ENCODE data around the gene TAS2R9. TPM values are rescaled to one million over a fixed set of nuclear protein-coding genes. Genes with fewer than 3 reads are reported as not detected.
"Not testable (repeated sequence)": the region's sequence is repeated elsewhere in the genome, so short reads cannot be mapped to it uniquely, and the experiment has no call there.

TAS2R9 gene
- total RNA-seq, 2 experiments from 2014 or later = not detected

DNA sequence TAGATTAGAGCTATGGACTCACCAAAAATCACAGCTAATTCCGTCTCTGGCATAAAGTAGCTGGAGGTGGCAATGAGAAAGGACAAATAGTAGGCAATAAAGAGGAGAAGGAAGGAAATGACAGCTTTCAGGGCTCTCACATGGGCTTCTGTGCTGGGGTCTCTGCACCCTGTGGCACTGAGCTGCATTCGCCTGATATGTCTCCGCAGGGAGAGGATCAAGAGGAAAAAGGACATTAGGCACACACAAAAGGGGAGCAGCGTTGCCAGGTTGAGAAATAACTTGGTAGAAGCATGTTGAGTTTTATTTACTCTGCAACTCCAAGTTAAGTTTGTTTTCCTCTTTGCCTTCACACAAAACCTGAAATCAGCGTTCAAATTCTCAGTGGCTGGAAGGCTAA is 8.2 kb downstream of the TAS2R9 start:
- CTCF ChIA-PET = no interaction called here
- no peaks in the 10 kb centered on the region for H3K9me3 Mint-ChIP-seq (ENCODE audit: low read depth)
- H3K27me3 Mint-ChIP-seq = peaks cover 59% of the 10 kb centered on the region

DNA sequence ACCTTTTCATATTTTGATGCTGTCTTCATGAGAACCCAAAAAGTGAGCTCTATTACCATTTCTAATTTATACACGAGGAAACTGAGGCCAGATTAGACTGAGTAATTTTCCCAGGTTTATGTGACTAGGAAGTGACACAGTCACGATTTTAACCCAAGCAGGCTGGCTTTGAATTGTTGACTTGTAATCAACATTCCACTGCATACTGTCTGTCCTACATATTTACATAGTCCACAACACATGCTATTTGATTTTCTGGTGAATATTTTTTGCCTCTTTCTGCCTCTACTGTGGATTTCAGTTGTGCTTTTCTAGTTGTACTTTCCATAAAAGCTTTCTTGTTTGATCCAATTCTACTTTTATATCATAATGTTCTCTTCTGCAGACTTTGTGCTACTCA is 15.7 kb downstream of the TAS2R9 start:
- H3K27me3 Mint-ChIP-seq = peaks cover 33% of the 10 kb centered on the region
- ATAC-seq (no peak), DNase-seq (no peak)
- H3K4me3 Mint-ChIP-seq = no peak overlapping the region
- no peaks in the 10 kb centered on the region for H3K36me3 Mint-ChIP-seq
- no peaks in the 10 kb centered on the region for H3K9me3 Mint-ChIP-seq (ENCODE audit: low read depth)
- CTCF ChIA-PET = no interaction called here
- no peak overlapping the region for H3K27ac Mint-ChIP-seq
- H3K4me1 Mint-ChIP-seq = no peaks in the 10 kb centered on the region

More for the DNA sequence above, 8.2 kb downstream of the TAS2R9 start:
- ATAC-seq (no peak), DNase-seq (no peak)
- Mint-ChIP-seq H3K4me3 (no peak overlapping the region), H3K36me3 (no peaks in the 10 kb centered on the region), H3K27ac (no peak overlapping the region), H3K4me1 (no peaks in the 10 kb centered on the region)

DNA sequence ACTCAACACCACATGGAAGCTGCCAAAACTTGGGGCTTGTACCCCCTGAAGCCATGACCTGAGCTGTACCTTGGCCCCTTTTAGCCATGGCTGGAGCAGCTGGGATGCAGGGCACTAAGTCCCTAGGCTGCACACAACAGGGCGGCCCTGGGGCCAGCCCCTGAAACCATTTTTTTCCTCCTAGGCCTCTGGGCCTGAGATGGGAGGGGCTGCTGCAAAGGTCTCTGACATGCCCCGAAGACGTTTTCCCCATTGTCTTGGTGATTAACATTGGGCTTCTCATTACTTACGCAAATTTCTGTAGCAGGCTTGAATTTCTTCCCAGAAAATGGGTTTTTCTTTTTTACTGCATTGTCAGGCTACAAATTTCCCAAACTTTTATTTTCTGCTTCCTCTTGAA is 18.2 kb downstream of the TAS2R9 start:
- H3K36me3 Mint-ChIP-seq; DNase-seq; ATAC-seq; H3K27ac Mint-ChIP-seq; H3K9me3 Mint-ChIP-seq (ENCODE audit: low read depth); CTCF ChIA-PET; H3K4me1 Mint-ChIP-seq; H3K4me3 Mint-ChIP-seq: not testable (repeated sequence)
- H3K27me3 Mint-ChIP-seq = peaks cover 27% of the 10 kb centered on the region

DNA sequence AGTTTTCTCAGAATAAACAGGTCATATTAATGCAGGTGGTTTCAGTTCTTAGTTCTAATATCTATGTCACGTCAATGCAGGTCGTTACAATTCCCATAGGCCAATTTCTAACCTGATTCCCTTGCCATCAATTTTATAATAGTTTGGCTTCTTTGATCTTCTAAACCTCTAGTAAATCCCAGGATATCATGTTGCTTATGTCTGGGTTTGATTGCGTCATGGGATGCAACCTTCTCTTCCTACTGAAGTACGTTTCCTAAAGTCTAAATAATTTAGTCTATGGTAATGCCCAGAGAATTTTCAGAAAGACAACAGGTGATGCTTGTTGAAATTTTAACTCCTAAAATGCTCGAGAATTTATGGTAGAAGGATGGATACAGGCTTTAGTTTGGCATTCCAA is 26.7 kb downstream of the TAS2R9 start:
- no peak overlapping the region for H3K4me3 Mint-ChIP-seq
- ATAC-seq (no peak), DNase-seq (no peak)
- peaks cover 21% of the 10 kb centered on the region for H3K27me3 Mint-ChIP-seq
- H3K9me3 Mint-ChIP-seq (ENCODE audit: low read depth) = peaks cover 2% of the 10 kb centered on the region
- H3K27ac Mint-ChIP-seq = no peak overlapping the region
- no peaks in the 10 kb centered on the region for H3K4me1 Mint-ChIP-seq
- CTCF ChIA-PET = no interaction called here
- H3K36me3 Mint-ChIP-seq = no peaks in the 10 kb centered on the region

DNA sequence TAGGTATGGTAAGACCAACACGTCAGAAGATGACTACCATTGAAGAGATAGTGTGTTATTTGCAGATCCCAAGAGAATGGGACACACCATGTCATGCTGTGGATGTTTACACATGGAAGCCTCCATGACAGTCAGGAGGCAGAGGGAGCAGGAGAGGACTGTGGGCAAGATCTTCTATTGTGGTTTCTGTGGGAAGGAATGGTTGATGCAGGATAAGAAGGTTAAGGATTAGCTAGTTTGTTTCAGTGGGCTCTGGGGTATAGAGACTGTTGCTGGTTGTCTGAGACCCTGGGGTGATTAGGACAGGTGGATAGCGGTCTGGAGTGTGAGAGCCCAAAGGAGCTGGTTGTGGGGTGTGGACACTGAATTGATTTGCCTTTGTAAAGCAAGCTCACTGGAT is 30.9 kb downstream of the TAS2R9 start:
- Mint-ChIP-seq H3K27ac (no peak overlapping the region), H3K27me3 (peaks cover 34% of the 10 kb centered on the region), H3K4me3 (no peak overlapping the region), H3K36me3 (no peaks in the 10 kb centered on the region), H3K4me1 (no peaks in the 10 kb centered on the region), H3K9me3 (ENCODE audit: low read depth) (peaks cover 2% of the 10 kb centered on the region)
- ATAC-seq (no peak), DNase-seq (no peak)
- CTCF ChIA-PET = interaction anchor here (0.6 kb wide), 1 partner anchor 141 kb away, joined by 3 read pairs; no protein-coding TSS in a partner anchor

DNA sequence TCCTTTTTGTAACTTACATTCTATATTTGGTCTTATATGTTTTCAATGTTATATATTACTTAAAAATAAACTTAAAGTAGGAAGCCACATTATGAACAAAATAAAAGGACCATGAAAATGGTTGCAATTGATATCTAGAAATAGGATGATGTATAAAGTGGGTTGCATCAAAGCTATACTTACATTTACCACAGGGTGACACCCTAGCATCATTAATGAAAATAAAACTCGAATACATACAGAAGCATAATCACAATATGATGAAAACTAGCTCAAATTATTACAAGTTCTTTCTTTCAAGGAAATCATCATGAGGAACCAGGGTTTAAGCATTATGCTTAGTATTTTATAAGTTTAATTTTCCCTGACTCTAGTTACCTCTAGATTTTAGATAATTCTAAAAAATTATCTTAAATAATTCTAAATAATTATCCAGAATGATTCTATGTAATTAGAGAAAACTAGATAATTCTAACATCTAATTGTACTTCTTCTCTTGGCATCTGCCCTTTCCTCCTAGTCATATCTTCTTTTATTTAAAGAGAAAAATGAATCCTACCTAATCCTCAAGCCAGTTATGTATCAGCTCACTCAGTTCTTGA is 38.7 kb downstream of the TAS2R9 start:
- Mint-ChIP-seq H3K4me3 (no peak overlapping the region), H3K27me3 (peaks cover 71% of the 10 kb centered on the region), H3K4me1 (no peaks in the 10 kb centered on the region), H3K27ac (no peak overlapping the region), H3K36me3 (no peaks in the 10 kb centered on the region), H3K9me3 (ENCODE audit: low read depth) (no peaks in the 10 kb centered on the region)
- ATAC-seq (no peak), DNase-seq (no peak)
- CTCF ChIA-PET = interaction anchor here (0.6 to 2.5 kb wide), 8 partner anchors 9 to 718 kb away, joined by 3 to 20 read pairs (median 6); partner anchors contain the start of gene SMIM10L1

DNA sequence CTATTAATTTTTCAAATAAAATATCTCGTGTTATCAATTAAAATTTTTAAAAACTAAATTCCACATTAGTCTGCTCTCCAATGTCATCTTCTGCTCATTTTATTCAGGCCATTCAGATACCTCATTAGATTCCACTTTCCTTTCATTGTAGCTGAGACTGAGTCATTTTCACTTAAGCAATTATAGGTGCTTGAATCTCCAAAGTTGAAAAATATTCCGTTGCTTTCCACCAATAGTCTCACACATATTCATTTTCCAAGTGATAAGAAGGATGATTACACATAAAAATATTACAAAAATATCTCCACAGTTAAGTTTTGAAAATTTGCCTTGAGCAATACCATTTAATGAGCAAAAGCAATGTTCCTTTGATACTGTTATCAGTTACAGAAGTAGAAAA is 50.3 kb downstream of the TAS2R9 start:
- peaks cover 71% of the 10 kb centered on the region for H3K27me3 Mint-ChIP-seq
- no peak overlapping the region for H3K27ac Mint-ChIP-seq
- CTCF ChIA-PET = interaction anchor here (2.1 kb wide), 1 partner anchor 10 kb away, joined by 12 read pairs; no protein-coding TSS in a partner anchor
- no peak overlapping the region for H3K4me3 Mint-ChIP-seq
- DNase-seq (no peak), ATAC-seq (no peak)
- H3K4me1 Mint-ChIP-seq = no peaks in the 10 kb centered on the region
- peaks cover 12% of the 10 kb centered on the region for H3K9me3 Mint-ChIP-seq (ENCODE audit: low read depth)
- peaks cover 10% of the 10 kb centered on the region for H3K36me3 Mint-ChIP-seq

Other genes with a start within 250 kb of the TAS2R9 start
- 10 to 100 TPM; 53.3 to 77.2 TPM for gene MAGOHB, start 196.6 kb downstream of the TAS2R9 start, total RNA-seq
- gene STYK1, start 136.1 kb downstream of the TAS2R9 start, total RNA-seq = 10 to 100 TPM in 1 of 2 experiments, 1 to 10 TPM in 1; 8.4 to 16.1 TPM
- gene YBX3, start 86.8 kb downstream of the TAS2R9 start, total RNA-seq = 100 to 1,000 TPM; 122 to 139 TPM
- gene TAS2R7, start 7.5 kb downstream of the TAS2R9 start, total RNA-seq = not detected
- not detected for gene TAS2R8, start 2.9 kb downstream of the TAS2R9 start, total RNA-seq
- gene TAS2R10, start 16.2 kb upstream of the TAS2R9 start, total RNA-seq = under 1 TPM in 1 of 2 experiments, not detected in 1; 0.29 TPM
- 1 to 10 TPM; 1.3 to 2.2 TPM for gene PRR4, start 39.3 kb upstream of the TAS2R9 start, total RNA-seq
- gene PRH1, start 74.1 kb upstream of the TAS2R9 start, total RNA-seq = 10 to 100 TPM; 13.5 to 23.0 TPM
- 1 to 10 TPM in 1 of 2 experiments, under 1 TPM in 1; 0.45 to 1.3 TPM for gene TAS2R13, start 99.4 kb upstream of the TAS2R9 start, total RNA-seq
- under 1 TPM in 1 of 2 experiments, not detected in 1; 0.76 TPM for gene PRH2, start 119.1 kb upstream of the TAS2R9 start, total RNA-seq
- gene TAS2R14, start 129.1 kb upstream of the TAS2R9 start, total RNA-seq = 1 to 10 TPM; 1.5 to 1.8 TPM
- gene TAS2R50, start 176.7 kb upstream of the TAS2R9 start, total RNA-seq = 1 to 10 TPM in 1 of 2 experiments, under 1 TPM in 1; 0.89 to 1.1 TPM
- 1 to 10 TPM; 1.5 to 2.0 TPM for gene TAS2R20, start 188.1 kb upstream of the TAS2R9 start, total RNA-seq
- 1 to 10 TPM; 1.8 to 2.0 TPM for gene TAS2R19, start 212.5 kb upstream of the TAS2R9 start, total RNA-seq
- gene TAS2R31, start 221.2 kb upstream of the TAS2R9 start, total RNA-seq = 1 to 10 TPM; 2.0 to 5.2 TPM

Data from activated CD8-positive, alpha-beta memory T cell treated with anti-CD3 and anti-CD28 coated beads, Interleukin-2, amount 10 ng/mL, durations not matched to agents 7 days and 5 days (primary cell).